DND-41 (cell line): Measurements from ENCODE around the gene ZNF473.

ENCODE experiments used
- CTCF ChIP-seq: IDR thresholded peaks from 2 replicates; pipeline ENCODE4 v1.5.1; 2012; ENCODE audit warnings: borderline replicate concordance, low read length, moderate library complexity, mild to moderate bottlenecking; ENCODE audit not compliant: poor library complexity, severe bottlenecking; ENCODE audit errors: extremely low read depth
- EZH2 ChIP-seq: IDR thresholded peaks from 3 replicates; pipeline ENCODE4 v1.6.1; 2012; ENCODE audit warnings: borderline replicate concordance, low read depth, mild to moderate bottlenecking, moderate library complexity, low read length, inconsistent platforms; ENCODE audit not compliant: severe bottlenecking

GRCh38 chr19:49978324-49978723 is 47.5 kb upstream of the ZNF473 start:
- TF ChIP-seq CTCF (no peak), EZH2 (no peak)
